Dedifferentiated amniotic fluid mesenchymal stem cell (primary cell): ENCODE data around the gene CCDC178.
"Not testable (repeated sequence)": the region's sequence is repeated elsewhere in the genome, so short reads cannot be mapped to it uniquely, and the experiment has no call there.

Experiments
- DNase-seq: peaks from one replicate; pipeline ENCODE4 v3.0.0-alpha.2; 2016; ENCODE audit errors: extremely low spot score

Gene CCDC178

DNA sequence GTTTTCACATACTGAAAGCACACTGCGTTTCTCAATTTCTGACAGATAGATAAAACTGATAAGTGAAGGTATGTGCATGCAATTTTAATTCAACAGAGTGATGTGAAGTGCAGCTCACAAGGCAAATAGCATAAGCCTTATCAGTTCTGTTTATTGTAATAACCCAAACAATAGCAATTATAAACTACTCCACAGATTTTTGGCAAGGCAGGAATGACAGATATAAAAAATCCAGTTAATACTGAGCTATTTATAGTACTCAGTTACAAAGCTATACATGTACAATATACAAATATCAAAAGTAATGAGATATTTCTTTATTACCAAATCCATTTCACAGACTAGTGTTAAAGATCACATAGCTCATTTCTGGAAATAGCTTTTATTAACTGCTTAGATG lies 456.8 kb downstream of the CCDC178 start:
- DNase-seq: no peak

GRCh38 chr18:32980896-32981295 lies 459.6 kb downstream of the CCDC178 start:
- no peak for DNase-seq

GRCh38 chr18:32975501-32975900 lies 465.0 kb downstream of the CCDC178 start:
- no peak for DNase-seq

DNA sequence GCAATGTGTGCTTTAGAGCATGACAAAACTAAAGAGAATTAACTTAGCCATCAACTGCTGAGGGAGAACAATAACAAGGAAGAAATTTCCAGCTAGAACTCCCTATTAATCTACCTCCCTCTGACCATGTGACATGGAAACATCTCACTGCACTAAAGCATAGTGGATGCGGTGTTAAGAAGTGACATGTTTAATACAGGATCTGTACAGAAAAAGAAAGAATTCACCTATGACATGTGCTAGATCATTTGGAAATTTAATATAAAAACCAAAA lies 465.4 kb downstream of the CCDC178 start:
- no peak for DNase-seq

GRCh38 chr18:32974421-32975162 lies 465.9 kb downstream of the CCDC178 start:
- DNase-seq: no peak

DNA sequence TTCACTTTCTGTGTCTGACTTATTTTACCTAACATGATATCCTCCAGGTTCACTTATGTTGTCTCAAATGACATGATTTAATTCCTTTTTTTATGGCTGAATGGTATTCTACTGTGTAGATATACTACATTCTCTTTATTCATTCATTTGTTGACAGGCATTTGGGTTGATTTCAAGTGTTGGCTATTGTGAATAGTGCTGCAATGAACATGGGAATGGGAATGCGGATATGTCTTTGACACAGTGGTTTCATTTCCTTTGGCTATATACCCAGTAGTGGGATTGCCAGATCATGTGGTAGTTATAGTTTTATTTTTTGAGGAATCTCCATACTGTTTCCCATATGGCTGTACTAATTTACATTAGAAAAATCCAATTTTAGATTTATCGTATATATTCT lies 472.3 kb downstream of the CCDC178 start:
- DNase-seq: no peak

GRCh38 chr18:32966141-32966540 lies 474.4 kb downstream of the CCDC178 start:
- no peak for DNase-seq

DNA sequence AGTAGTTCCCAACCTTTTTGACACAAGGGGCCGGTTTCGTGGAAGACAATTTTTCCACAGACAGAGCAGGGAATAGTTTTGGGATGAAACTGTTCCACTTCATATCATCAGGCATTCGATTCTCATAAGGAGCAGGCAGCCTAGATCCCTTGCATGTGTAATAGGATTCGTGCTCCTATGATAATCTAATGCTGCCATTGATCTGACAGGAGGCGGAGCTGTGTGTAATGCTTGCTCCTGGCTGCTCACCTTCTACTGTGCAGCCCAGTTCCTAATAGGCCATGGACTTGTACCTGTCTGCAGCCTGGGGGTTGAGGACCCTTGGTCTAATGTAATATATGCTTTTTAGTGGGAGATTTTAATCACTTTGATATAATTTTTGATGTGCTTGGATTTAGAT lies 479.0 kb downstream of the CCDC178 start:
- no peak for DNase-seq

GRCh38 chr18:32958746-32959145 lies 481.8 kb downstream of the CCDC178 start:
- no peak for DNase-seq

- no peak for DNase-seq
Observed at GRCh38 chr18:32956591-32957315, 483.8 kb downstream of the CCDC178 start.

- DNase-seq: not testable (repeated sequence)
Observed at GRCh38 chr18:32952318-32952717, 488.2 kb downstream of the CCDC178 start.

DNA sequence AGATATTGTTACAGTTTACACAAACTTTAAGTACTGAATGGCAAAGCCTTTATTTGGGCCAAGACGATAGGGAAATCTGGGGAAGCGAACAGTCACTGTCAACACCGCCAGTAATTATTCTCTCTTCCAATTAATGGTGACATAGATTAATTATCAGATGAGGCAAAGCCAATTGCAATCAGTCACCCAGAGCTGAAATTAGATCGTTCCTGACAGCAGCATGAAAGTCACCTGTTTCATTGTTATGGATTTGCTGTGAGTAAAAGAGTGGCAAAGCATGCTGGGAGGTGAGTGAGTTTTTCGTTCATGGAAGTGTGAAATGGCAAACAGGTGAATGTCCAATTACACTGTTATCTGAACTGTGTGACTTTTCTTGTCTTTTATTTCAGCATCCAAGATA lies 502.9 kb downstream of the CCDC178 start:
- DNase-seq: no peak

DNA sequence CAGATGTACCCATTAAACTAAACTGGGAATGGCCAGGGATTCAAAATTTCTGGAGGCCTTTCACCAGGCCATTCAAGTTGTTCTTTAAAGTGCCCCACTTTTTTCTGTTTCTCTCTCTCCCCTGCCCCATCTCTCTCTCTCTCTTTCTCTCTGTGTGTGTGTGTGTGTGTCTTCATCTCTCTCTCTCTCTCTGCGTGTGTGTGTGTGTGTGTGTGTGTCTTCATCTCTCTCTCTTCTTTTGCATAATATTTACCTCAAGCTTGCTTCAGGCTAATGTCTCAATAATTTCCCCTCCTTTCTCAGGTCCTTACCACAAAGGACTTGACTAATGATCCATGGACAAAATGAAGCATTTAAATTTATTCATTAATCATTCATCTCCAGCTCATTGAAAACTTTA lies 503.5 kb downstream of the CCDC178 start:
- no peak for DNase-seq

DNA sequence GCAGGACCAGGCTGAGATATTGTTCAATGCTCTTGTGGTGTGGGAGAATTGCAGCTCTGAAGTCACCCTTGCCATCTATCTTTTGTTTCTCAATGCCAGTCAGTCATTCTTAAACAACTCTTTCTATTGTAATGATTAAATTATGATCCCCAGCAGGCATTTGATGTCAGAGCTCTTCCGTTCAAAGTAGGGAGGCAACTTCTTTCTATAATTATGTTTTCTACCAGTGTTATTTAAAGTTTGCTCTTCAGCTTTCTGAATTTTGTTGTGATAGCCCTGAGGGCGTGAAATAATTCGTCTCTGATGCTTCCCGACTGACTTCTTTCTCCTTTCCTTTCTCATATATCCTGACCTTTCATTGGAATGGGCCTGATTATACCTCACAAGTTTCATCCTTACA lies 506.3 kb downstream of the CCDC178 start:
- DNase-seq: no peak

GRCh38 chr18:32930695-32931301 lies 509.7 kb downstream of the CCDC178 start:
- DNase-seq: no peak

GRCh38 chr18:32929213-32929612 lies 511.3 kb downstream of the CCDC178 start:
- no peak for DNase-seq

DNA sequence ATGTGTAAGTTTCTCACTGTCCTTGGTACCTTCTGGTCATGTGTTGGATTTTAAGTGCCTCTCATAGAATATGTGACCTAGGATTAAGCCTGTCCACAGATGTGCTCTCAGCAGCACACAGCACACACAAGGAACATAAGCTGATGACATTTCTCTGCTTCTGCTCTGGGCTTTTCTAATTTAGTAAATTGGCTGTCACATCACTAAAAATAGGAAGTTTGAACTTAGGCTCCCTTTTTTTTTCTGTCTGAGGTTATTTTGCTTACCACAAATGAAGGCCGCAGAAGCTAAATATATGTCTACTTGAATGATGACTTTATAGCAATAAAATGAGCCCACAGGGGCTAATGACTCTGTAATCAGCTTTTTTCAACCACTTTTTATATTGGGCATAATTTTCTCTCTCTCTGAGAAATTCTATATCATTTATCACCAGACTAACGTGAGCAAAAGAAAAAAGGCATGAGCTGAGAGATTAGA lies 517.5 kb downstream of the CCDC178 start:
- DNase-seq: no peak

DNA sequence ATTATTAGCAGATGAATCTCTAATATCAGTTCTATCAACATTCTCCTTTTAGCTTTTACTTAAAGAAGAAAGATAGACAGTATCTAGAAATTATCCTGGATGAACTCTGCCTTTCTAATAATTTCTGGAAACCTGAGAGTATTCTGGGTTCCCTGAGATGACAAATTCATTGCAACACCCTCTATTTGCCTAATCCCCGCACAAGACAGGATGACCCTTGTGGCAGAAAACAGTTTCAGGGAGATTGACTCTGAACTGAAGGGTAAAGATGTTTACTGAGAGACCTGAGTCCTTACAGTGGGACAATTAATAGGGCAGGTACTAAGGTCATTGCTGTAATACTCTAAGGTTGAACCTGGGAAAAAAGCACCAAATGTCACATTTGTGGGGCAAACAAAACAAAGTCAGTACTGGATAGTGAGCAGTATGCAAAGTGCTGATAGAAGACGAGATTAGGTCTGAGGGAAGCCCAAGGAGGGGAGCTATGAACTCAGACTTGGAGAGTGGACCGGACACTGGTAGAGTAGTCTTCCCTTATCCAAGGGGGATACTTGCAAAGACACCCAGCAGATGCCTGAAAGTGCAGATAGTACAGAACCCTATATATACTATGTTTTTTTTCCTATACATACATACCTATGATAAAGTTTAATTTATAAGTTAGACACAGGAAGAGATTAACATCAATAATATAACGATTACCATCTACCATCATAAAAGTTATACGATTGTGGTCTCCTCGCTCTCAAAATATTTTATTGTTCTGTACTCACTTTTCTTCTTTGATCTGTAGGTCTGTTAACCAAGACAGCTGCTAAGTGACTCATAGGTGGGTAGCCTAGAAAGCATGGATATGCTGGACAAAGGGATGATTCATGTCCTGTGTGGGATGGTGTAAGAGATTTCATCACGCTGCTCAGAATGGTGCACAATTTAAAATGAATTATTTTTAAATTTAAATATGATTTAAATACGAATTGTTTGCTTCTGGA lies 519.4 kb downstream of the CCDC178 start:
- DNase-seq: peak; percentile 88

- no peak for DNase-seq
Observed at GRCh38 chr18:32919799-32920198, 520.7 kb downstream of the CCDC178 start.

DNA sequence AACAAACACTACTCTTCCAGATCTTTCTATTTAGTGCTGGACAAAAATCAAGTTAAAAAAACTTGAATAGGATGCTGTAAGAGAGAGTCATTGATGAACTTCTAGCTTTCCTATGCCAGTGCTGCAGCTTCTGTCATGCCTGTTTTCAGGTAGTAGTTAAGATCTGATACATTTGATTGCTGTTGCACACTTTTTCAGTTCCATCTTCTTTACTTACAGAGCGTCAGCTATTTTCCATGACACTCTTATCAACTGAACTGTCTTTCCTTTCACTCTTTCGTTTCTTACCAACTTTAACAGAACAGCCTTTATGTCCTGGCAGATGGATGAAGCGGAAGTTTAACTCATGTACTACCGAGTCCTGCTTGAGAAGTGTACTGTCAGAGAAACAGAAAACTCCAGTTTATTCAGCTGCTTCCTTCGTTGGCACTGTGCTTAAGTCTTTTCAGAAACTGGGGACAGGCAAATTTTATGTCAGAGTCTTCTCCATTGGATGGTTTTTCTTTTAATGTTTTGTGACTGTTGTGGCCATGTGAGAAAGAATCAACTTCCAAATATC lies 521.8 kb downstream of the CCDC178 start:
- DNase-seq: no peak

- DNase-seq: no peak
Observed at GRCh38 chr18:32915516-32915915, 525.0 kb downstream of the CCDC178 start.
